HG02885 (cell line): ENCODE results near the gene DCTD.

Experiments
- ATAC-seq: cut with Tn5 transposase; IDR thresholded peaks from one replicate; pipeline ENCODE4 v1.9.1; 2021; ENCODE audit warnings: mild to moderate bottlenecking; ENCODE audit not compliant: unreplicated experiment, poor library complexity

The DCTD gene

GRCh38 chr4:182847576-182848450 is 69.4 kb downstream of the DCTD start:
- ATAC-seq = no peak

DNA sequence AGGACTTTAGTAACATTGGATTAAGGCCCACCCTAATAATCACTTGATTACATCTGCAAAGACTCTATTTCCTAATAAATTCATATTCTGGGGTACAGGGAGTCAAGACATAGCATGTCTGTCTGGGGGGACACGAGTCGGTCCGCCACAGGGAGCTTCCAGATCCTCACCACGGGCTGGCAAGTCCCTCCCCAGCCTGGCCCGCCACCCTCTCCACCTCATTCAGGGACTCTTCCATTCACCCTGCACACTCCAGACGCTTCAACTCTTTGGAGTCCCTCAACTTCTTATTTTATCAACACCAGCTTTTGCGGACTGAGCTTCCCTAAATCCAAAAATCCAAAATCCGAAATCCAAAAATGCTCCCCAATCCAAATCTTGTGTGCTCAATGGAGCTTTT is 71.2 kb downstream of the DCTD start:
- no peak for ATAC-seq

- no peak for ATAC-seq
These were observed 71.6 kb downstream of the DCTD start for GRCh38 chr4:182845618-182846017.

DNA sequence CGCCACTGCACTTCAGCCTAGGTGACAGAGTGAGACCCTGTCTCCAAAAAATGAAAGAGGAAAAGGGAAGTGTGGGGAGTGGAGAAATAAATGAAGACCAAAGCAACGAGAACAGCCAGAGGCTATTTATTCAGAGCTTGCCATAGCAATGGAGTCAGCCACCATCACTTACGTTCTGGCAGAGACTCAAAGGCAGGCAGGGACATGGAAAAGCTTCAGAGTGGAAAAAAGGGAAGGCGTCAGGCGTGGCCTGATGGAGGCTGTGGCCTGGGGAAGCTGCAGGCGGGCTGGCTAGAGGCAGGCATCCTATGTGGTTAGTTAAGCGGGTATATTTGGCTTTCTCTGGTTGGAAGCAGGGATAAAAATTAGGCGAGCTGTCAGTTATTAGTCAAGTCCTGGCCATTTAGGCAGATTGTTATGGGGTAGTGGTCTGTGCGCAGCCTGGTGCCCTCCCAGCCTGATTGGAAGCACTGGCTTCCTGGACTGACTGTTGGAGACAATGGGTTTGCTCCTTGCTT is 73.3 kb downstream of the DCTD start:
- no peak for ATAC-seq

- no peak for ATAC-seq
These were observed 74.3 kb downstream of the DCTD start for GRCh38 chr4:182842759-182843390.

GRCh38 chr4:182842104-182842600 is 75.0 kb downstream of the DCTD start:
- ATAC-seq = no peak

DNA sequence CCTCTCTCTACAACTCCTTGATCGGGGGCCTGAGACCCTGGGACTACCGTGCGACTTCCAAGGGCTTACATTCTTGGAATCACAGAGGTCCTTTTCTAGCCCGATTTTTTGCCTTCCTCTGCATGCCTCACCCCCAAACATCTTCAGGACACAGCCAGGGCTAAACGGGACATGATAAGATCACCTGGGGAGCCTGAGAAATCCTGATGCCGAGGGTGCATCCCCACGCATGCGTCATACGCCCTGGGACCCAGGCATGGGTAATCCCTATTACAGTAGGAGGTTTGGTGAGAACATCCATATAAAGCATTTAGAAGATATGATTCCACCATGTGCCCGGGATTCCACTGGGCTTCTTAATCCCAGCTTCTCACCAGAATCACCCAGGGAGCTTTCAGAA is 77.1 kb downstream of the DCTD start:
- ATAC-seq = no peak
